Cortex of kidney (tissue), 1 donor: ENCODE measurements around the gene MYRF.

Experiments
- DNase-seq: peaks from one replicate; lab custom pipeline; 2025; lab: John Stamatoyannopoulos, UW

MYRF gene

DNA sequence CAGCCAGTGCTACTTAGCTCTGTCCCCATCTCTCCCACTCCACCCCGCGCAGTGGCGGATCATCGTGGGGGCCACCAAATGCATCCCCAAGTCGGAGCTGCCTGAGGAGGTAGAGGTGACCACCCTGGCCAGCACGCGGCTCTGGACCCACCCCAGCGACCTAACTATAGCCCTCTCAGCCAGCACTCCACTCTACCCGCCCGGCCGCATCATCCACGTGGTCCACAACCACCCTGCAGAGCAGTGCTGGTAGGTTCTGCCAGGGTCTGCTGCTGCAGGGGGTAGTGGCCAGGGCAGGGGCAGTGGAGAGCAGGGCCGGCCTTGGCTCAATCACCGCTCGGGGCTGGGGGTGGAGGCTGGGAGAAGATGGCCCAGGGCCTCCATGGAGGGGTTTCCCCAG, 13.0 kb upstream of the MYRF start:
- no peak for DNase-seq

DNA sequence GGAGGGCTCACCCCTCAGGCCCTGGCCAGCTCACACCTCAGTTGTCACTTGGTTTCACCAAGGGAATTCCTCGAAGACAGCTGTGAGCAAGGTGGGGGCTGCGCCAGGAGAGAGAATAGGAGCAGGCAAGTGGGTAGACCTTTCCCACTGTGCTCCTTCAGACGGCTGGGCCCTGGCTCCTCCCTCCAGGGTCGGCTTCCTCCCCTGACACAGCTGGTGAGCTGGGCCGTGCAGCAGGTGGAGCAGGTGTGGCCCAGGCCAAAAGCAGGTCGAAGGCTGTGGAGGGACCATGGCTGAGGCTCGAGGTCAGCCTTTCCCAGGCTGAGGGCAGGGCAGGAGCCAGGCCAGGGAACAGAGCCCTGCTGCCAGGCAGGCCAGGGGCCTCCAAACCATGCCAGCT, 12.5 kb upstream of the MYRF start:
- DNase-seq = no peak

DNA sequence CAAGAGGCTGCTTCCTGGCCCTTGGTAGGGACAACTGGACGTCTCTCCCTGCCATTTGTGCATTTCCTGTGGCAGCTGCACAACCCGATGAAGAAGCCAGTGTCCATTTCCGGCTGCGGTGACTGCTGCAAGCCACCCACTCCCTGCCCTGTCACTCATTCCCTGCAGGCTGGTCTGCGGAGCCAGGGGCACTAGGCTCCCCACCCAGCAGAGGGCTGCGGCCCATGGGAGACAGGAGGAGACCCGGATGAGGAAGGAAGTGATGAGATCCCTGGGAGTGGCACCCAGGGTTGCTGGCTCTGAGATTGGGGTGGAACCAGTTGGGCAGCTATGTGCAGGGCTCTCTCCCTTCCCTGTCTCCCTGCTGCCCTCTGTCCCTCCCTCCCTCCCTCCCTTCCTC, 10.0 kb upstream of the MYRF start:
- no peak for DNase-seq

DNA sequence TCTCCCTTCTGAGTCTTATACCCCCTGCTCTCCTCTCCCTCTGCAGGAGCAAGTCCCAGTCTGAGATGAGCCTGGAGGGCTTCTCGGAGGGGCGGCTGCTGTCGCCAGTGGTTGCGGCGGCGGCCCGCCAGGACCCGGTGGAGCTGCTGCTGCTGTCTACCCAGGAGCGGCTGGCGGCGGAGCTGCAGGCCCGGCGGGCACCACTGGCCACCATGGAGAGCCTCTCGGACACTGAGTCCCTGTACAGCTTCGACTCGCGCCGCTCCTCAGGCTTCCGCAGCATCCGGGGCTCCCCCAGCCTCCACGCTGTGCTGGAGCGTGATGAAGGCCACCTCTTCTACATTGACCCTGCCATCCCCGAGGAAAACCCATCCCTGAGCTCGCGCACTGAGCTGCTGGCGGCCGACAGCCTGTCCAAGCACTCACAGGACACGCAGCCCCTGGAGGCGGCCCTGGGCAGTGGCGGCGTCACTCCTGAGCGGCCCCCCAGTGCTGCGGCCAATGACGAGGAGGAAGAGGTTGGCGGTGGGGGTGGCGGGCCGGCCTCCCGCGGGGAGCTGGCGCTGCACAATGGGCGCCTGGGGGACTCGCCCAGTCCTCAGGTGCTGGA, 8.8 kb upstream of the MYRF start:
- DNase-seq = no peak

DNA sequence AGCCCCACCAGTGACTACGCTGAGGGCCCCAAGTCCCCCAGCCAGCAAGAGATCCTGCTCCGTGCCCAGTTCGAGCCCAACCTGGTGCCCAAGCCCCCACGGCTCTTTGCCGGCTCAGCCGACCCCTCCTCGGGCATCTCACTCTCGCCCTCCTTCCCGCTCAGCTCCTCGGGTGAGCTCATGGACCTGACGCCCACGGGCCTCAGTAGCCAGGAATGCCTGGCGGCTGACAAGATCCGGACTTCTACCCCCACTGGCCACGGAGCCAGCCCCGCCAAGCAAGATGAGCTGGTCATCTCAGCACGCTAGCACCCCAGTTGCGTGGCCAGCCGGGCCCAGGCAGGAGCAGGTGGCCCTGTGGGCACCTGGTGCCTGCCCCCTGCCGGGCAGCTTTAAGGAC, 8.3 kb upstream of the MYRF start:
- no peak for DNase-seq

DNA sequence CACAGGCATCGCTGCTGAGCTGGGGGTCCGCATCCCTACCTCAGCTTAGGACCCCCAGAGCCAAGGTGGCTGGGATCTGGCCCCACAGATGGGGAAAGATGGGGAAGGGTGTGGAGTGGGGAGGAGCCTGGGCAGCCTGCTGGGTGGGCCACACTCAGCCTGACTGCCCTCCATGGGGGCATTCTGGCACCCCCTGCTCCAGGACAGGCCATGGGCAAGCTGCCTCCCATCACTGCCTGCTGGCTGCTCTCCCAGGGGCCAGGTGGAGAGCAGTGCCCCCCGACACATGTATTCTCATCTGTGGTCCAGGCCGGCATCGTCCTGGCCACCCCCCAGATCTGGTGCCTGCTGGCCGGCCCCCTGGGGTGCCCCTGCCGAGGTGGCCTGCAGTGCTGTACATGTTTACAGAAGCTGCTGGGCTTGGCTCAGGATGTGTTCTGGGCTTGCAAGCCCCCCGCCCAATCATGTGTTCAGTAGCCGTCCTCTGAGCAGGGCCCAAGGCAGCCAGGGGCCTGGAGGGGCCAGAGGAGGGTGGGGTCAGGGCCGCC, 7.8 kb upstream of the MYRF start:
- DNase-seq = no peak

DNA sequence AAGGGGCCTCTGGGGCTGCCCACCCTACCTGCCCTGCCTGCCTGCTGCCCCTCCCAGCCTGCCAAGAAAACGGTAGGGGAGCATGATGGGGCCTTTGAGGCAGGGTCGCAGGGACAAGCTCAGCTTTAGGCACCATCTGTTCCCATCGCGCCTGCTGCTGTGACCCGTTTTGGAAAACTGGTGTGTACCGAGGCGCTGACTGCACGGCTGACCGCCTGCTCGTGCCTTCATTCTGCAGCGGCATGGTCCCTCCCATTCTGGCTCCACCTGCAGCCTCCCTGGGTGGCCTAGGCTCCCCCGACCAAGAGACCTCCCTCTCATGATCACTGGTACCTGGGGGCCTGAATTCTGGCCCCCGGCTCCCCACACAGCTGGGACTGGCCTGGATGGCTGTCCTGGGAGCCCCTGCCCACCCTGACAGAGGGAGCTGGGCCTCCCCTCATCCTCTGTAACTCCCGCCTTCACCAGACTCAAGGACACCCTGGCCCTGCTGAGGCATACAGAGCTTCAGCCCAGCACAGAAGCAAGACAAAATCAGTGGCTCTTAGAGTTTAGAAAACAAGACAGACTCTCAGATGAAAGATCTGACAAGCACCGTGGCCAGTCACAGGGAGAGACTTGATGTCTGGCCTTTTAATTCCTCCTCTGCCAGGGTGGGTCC, 6.5 kb upstream of the MYRF start:
- DNase-seq = no peak

DNA sequence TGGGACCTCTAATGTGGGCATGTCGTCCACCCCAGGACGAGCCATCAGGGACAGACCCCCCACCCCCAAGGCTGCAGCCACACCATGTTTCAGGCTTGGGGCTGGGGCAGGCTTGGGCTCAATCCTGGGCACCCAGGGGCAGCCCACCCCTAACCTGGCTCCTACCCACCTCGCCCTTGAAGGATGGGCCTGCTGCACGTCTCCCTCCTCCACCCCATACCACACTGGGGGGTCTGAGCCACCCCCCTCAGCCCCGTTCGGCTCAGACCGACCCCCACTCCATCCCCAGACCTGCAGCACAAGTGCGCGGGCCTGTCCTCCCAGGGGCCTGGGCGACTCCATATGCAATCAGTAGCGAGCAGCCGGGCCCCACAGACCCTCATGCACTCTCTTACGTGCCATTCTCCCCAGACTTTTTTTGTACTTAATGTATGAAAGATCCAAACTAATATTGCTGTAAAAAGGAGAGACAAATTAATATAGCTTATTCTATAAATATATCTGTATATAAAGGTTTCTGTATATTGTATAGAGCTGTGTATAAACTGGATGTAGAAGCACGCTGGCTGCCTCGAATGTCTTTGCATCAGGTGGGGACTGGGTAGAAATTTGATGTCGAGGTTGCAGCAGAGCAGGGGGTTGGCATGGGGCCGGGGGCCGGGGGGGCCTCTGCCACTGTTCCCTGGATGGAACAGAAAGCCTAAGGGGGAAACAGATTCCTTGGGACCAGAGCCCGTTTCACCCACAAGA, 5.8 kb upstream of the MYRF start:
- DNase-seq = no peak

DNA sequence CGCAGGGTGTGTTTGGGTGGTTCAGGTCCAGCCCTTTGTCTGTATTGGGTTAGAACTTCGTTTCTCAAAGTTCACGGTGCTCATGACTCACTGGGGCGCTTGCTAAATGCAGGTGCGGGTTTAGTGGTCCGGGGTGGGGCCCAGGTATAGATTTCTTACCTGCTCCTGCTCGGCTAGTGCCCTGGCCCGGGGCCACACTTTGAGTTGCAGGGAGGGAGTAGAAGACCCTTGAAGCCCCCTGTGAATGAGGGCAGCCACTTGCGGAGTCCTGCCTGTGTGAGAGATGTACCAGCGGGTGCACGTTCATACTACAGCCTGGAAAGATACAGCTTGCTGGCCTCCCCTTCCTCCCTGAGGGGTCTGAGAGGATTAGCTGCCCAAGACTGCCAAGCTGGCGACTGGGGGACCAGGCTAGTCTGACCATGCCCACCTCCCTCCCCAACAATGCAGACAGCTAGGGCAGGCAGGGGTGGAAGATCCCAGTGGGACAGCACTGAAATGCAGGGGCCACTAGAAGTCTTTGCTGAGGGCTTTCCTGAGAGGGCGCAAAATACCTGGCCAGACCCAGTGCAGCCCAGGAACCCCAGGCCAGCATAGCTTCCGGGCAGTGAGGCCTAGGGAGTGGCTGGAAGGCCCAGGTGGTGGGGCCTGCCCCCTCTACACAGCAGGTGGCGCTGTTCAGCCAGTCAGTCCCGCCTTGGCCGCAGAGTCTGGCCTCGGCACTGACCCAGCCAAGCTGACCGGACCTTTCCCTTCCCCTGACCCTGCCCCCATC, 5.1 kb upstream of the MYRF start:
- no peak for DNase-seq

DNA sequence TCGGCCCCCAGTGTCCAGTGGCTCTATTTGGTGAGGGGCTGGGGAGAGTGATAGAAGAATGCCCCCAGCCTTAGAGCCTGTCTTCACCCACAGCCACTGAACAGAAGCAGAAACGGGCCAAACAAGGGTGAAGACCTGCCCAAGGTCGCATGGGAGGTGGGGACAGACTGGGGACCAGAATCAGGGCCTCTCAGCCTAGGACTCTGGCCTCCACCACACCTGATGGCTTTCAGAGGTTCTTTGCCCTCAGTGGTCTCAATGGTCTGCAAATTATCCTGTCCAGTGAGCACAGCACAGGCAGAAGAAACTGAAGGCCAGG, 4.5 kb upstream of the MYRF start:
- DNase-seq = no peak

DNA sequence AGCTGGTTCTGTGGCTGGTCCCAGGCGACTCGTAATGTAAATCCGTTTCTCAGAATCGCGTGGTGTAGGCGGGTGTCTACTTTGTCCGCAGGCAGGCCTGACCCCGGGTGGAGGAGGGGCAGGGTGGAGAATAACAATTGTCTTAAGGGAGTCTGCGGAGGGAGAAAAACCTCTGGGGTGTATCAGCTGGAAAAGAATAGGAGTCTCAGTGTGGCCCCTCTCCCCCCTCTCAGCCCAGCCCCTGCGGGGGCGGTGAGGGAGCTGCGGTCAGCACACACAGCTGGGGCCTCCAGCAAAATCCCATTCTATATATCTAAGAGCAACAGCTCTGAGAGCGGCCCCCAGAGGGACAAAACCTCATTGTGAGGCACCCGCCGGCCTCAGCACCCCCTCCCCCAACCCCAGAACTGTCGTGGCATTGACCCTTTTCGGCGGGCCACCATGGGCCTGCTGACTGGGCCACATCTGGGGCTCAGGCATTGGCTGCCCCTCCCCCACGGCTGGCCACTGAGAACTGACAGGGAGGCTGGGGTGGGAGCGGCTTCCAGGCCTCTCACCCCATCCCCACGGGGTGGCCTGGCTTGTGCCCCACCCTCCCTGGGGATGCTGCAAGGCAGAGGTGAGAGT, 2.7 kb upstream of the MYRF start:
- no peak for DNase-seq

DNA sequence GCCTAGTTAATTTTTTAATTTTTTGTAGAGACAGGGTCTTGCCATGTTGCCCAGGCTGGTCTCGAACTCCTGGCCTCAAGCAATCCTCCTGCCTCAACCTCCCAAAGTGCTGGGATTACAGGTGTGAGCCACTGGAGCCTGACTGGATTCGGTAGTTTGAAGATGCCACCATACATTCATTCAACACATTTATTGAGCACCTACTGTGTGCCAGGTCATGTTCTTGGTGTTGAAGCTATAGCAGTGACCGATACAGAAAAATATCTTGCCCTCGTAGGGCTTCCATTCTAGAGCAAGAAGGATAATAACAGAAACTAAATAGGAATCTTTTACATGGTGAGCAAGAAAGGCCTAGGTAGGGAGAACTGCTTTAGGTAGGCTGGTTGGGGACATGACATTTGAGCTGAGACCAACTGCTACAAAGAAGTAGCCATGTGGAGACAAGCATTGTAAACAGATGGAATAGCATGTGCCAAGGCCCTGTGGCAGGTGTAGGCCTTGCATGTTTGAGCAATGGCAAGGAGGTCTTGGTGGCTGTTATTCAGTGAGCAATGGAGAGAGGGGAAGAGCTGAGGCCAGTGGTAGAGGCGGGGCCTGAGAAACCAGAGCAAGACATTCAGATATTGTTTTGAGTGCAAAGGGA, 1.7 kb upstream of the MYRF start:
- no peak for DNase-seq

DNA sequence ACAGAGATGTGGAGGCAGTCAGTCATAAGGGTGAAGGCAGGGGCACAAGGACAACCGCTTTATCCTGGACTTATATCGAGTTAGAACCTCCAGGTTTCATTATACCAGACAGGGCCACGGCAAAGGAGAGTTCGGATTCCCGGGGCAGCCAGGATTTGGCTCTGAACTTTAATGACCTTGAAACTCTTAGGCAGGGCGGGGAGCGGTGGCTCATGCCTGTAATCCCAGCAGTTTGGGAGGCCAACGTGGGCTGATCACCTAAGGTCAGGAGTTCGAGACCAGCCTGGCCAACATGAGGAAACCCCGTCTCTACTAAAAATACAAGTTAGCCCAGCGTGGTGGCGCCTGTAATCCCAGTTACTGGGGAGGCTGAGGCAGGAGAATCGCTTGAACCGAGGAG, 1.1 kb upstream of the MYRF start:
- no peak for DNase-seq

DNA sequence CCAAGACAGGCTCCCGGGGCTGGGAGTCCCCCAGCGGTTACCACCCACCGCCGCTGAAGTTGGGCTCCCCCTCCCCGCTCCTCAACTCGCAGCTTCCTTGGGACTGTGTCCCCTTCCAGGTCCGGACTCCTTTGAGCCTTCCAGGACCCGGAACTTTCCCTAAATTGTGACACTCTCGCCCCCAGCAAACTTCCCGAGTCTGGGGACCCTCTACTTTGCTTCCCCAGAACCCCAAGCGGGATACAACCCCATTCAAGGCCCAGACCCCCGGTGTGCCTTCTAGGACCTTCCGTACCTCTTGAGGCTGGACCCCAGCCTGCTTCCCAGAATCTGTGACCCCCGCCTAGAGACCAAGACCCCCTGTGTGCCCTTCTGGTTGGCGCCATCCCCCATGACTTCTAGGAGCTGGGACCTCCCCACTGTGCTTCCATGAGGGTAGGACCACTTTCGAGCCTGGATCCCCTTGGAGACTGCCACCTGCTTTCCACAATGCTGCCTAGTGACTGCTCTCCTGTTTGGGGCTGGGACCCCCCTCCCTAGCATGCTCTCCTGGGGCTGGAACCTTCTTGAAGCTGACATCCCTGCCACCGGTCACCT, 587 bp downstream of the MYRF start:
- DNase-seq = no peak

DNA sequence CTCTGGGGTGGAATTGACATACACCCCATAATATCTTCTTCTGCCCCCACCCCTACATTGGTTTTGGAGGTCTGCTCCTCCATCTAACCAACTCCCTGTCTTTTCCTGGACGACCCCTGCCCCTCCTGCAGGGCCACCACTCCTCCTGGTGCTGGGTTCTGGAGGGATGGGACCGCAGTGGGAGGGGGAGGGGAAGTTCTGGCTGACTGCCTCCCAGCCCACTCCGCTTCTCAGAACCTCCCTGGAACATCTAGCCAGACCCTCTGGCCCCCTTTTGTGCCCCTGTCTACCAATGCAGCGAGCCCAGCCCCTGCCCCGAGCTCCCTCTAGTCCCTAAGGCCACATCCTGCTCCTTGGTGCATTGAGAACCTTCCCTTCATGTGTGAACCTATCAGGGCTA, 1.2 kb downstream of the MYRF start:
- DNase-seq = no peak

DNA sequence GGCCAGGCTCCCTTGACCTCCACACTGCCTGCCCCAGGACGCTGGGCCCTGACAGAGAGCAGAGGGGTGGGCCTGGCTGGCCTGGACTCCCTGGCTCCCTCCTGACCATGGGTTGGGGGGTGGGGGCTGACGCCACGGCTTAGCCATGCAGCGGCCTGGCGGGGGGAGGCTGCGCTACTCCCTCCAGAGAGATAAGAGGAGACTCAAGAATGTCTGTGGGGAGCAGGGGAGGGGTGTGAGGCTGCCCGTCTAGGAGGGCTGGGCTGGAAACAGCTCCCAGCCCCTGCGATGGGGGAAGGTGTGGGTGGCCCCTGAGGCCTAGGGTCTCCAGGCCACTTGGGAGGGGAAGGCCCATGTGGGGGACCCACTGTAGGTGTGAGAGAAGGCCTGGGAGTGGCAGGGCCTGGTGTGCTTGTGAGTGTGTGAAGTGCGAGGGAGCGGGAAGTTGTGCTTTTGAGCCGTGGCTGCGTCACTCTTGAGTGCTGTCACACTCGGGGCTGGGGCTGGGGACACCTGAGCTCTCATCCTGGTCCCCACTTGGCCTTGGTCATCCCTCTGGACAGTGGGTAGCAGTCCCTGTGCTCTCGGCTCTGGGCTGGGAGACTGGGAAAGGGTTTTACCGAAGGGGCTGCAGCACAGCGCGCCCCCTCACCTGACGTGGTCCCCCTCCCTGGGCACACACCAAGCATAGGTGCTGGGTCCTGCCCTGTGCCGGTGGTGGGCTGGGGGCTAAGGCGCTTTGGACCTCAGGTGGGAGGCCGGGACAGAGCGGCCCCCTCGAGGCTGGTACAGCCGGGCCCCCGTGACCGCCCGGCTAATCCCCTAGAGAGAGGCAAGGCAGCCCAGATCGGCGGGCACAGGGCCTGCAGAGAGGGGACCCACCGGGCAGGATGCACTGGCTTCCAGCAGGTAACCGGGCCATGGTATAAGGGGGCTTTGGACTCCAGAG, 2.4 kb downstream of the MYRF start:
- no peak for DNase-seq

DNA sequence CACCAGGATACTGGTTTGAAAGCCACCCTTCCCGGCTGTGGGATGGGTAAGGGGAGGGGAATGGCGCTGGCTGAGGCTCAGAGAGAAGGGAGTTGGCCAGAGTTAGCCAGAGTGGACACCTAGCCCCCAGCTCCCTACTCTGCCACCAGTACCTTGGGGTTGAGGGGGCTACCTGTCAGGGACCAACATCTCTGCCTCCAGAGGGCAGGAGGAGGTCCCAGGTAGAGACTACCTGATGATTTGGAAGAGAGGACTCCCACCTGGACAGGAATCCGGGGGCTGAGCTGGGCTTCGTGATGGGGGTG, 3.7 kb downstream of the MYRF start:
- no peak for DNase-seq

DNA sequence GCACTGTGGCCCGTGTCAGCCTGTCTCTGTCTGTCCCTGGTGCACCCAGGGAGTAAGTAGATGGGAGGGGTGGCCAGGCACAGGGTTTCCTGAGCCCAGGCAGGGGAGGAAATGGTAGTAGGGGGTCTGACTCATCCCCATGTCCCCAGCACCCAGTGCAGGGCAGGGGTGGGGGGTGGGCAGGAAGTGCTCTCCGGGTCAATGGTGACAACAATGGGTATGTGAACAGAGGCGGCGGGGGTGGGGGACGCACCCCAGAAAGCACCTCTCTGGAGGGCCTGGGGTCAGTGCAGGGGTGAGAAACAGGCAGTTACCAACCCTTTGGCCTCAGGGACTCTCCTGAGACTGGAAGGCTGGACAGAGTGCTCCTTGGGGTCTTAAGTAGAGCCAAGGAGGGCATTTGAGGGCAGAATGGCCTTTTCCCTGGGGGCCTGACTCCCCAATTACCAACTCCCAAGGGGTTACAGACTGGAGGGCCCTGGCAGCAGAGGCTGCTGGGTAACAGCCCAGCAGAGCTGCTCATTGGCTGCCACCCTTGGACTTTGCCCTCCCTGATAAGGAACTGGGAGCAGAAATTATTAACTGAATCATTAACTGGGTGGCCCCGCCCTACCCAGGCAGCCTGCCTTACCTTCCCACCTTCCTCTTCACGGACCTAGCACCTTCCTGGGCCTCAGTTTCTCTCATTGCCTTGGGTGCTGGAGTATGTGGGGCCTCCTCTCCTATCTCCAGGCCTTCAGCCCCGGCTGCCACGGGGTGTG, 4.2 kb downstream of the MYRF start:
- no peak for DNase-seq

DNA sequence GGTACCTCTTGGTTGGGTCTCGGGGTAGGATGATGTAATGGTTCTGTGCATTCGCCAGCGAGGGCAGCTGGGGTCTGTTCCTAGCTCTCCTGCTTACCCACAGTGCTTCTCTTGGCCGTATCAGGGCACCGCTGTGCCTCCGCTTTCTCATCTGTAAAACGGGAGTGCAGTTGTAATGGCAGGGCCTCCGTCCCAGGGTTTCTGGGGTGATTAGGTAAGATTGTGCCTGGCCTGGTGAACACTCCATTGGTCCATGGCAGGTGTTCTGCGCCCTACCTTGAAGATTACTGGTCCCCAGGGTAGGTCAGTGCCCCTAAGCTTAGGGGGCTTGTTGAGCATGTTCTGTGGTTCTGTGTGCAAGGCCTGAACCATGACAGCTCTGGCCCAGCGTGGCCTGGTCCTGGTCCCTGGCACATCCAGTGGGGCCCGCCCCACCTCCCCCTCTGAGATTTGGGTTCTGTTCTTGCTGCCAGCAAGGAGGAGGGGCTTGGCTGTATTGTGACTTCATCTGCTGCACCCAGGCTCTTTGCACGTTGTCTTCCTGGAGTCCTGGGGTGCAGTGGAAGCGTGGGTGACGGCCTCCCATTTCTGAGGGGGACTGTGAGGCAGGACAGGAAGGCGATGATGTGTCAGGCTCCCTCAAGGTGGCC, 4.9 kb downstream of the MYRF start:
- no peak for DNase-seq
